H1 (cell line): ENCODE results near the gene RPL12. TPM values are rescaled to one million over a fixed set of nuclear protein-coding genes. Genes with fewer than 3 reads are reported as not detected.

Source experiments
- CTCF ChIA-PET: fragments of 300-600 bp; sonication (Branson Sonifier 250); formaldehyde crosslinking; loops from one replicate; lab custom pipeline; 2021; ENCODE audit not compliant: partially characterized antibody; lab: Charles Lee
- POLR2A ChIA-PET: fragments of 300-600 bp; sonication (Branson Sonifier 250); formaldehyde crosslinking; loops from one replicate; lab custom pipeline; 2021; ENCODE audit warnings: inconsistent platforms; ENCODE audit not compliant: partially characterized antibody; lab: Charles Lee
- DNase-seq, 2 experiments: peaks; one replicate each; pipeline versions ENCODE4 v3.0.0 to v3.0.0-alpha.2; 2010 to 2022; ENCODE audit warnings: low spot score in 2 of 2, low read depth in 1 of 2, mixed read lengths in 1 of 2
- FAIRE-seq: peaks from 2 replicates; lab custom pipeline; 2011; peaks lifted over from hg19 to GRCh38; lab: Jason Lieb, UNC
- H2AFZ ChIP-seq: 2 replicates; pipeline ENCODE4 v1.8.1; 2012; ENCODE audit warnings: low read length, inconsistent platforms
- H2AK5ac ChIP-seq: 2 replicates; pipeline ENCODE4 v1.6.1; 2013; ENCODE audit warnings: low read depth, low read length
- H2BK120ac ChIP-seq: replicated peaks from 2 replicates; pipeline ENCODE3; 2013; ENCODE audit warnings: low read depth, low read length, inconsistent platforms
- H2BK12ac ChIP-seq: 2 replicates; pipeline ENCODE4 v1.6.1; 2013; ENCODE audit warnings: low read depth, low read length
- H2BK15ac ChIP-seq: 2 replicates; pipeline ENCODE4 v1.6.1; 2013; ENCODE audit warnings: low read length
- H2BK20ac ChIP-seq: 2 replicates; pipeline ENCODE4 v1.6.1; 2013; ENCODE audit warnings: low read length
- H2BK5ac ChIP-seq: 2 replicates; pipeline ENCODE4 v1.6.1; 2013; ENCODE audit warnings: low read depth, low read length
- H3K14ac ChIP-seq: 2 replicates; pipeline ENCODE4 v1.6.1; 2013; ENCODE audit warnings: inconsistent platforms; ENCODE audit not compliant: insufficient read length
- H3K18ac ChIP-seq: 2 replicates; pipeline ENCODE4 v1.6.1; 2013; ENCODE audit warnings: low read length; ENCODE audit errors: extremely low read depth
- H3K23ac ChIP-seq: 2 replicates; pipeline ENCODE4 v1.6.1; 2013; ENCODE audit warnings: inconsistent platforms; ENCODE audit not compliant: insufficient read length
- H3K23me2 ChIP-seq: 2 replicates; pipeline ENCODE4 v1.6.1; 2013; ENCODE audit warnings: low read depth, low read length
- H3K27ac ChIP-seq: 2 replicates; pipeline ENCODE4 v1.6.1; 2011; ENCODE audit warnings: low read depth, low read length, inconsistent platforms
- H3K27me3 ChIP-seq, 4 experiments: replicated peaks in 1 of 4; 1 replicate in 1 of 4; 2 replicates in 3 of 4; pipeline versions ENCODE4 v1.6.1 to v1.8.1; 2011 to 2013; ENCODE audit warnings: low read length in 3 of 4, mild to moderate bottlenecking in 3 of 4, inconsistent platforms in 2 of 4, mixed read lengths in 2 of 4, moderate library complexity in 1 of 4; ENCODE audit not compliant: control insufficient read depth in 3 of 4, insufficient read depth in 3 of 4; ENCODE audit errors: extremely low read depth in 1 of 4
- H3K36me3 ChIP-seq, 4 experiments: 2 replicates each; pipeline versions ENCODE4 v1.6.1 to v1.8.1; 2011 to 2013; ENCODE audit warnings: mild to moderate bottlenecking in 4 of 4, low read length in 3 of 4, moderate library complexity in 2 of 4, control low read depth in 1 of 4, inconsistent platforms in 1 of 4; ENCODE audit not compliant: insufficient read depth in 4 of 4, control insufficient read depth in 2 of 4
- H3K4ac ChIP-seq: replicated peaks from 2 replicates; pipeline ENCODE3; 2013; ENCODE audit warnings: low read length, low read depth, mixed read lengths, inconsistent platforms; ENCODE audit not compliant: insufficient read length
- H3K4me1 ChIP-seq, 4 experiments: replicated peaks in 1 of 4; 1 replicate in 1 of 4; 2 replicates in 3 of 4; pipeline versions ENCODE4 v1.6.1 to v1.8.1; 2011 to 2013; ENCODE audit warnings: low read length in 3 of 4, inconsistent platforms in 2 of 4, mixed read lengths in 1 of 4; ENCODE audit not compliant: insufficient read depth in 4 of 4, control insufficient read depth in 3 of 4
- H3K4me2 ChIP-seq, 2 experiments: 2 replicates each; pipeline versions ENCODE4 v1.6.1 to v1.8.1; 2011 to 2013; ENCODE audit warnings: low read depth in 2 of 2, low read length in 2 of 2, control low read depth in 1 of 2, inconsistent platforms in 1 of 2, mild to moderate bottlenecking in 1 of 2; ENCODE audit not compliant: insufficient read depth in 1 of 2
- H3K4me3 ChIP-seq, 4 experiments: fragments of 200-600, 300-600 bp in 1 of 4; sonication (generic), shearing (Covaris generic), sonication (Bioruptor Twin) in 1 of 4; 2 replicates each; pipeline versions ENCODE4 v1.5.1 to v1.8.1; 2011 to 2016; ENCODE audit warnings: low read length in 4 of 4, low read depth in 3 of 4, control low read depth in 2 of 4, inconsistent platforms in 2 of 4, mild to moderate bottlenecking in 2 of 4, mixed read lengths in 1 of 4, moderate library complexity in 1 of 4; ENCODE audit not compliant: insufficient read depth in 2 of 4; ENCODE audit errors: extremely low read depth in 1 of 4
- H3K56ac ChIP-seq: replicated peaks from 2 replicates; pipeline ENCODE3; 2013; ENCODE audit warnings: low read depth, mild to moderate bottlenecking, mixed read lengths, low read length, inconsistent platforms; ENCODE audit not compliant: insufficient read length
- H3K79me1 ChIP-seq: 2 replicates; pipeline ENCODE4 v1.6.1; 2013; ENCODE audit warnings: low read depth, low read length, control low read depth
- H3K79me2 ChIP-seq, 2 experiments: 2 replicates each; pipeline versions ENCODE4 v1.6.1 to v1.8.1; 2012 to 2013; ENCODE audit warnings: low read length in 2 of 2, mild to moderate bottlenecking in 2 of 2, inconsistent platforms in 1 of 2; ENCODE audit not compliant: insufficient read depth in 2 of 2, control insufficient read depth in 1 of 2
- H3K9ac ChIP-seq, 4 experiments: replicated peaks in 1 of 4; 1 replicate in 1 of 4; 2 replicates in 3 of 4; pipeline versions ENCODE4 v1.6.1 to v1.8.1; 2011 to 2013; ENCODE audit warnings: low read depth in 3 of 4, low read length in 3 of 4, control low read depth in 2 of 4, mild to moderate bottlenecking in 2 of 4, moderate library complexity in 2 of 4, inconsistent platforms in 1 of 4; ENCODE audit errors: extremely low read depth in 1 of 4
- H3K9me3 ChIP-seq, 2 experiments: 2 replicates each; pipeline versions ENCODE4 v1.6.1 to v1.8.1; 2012 to 2013; ENCODE audit warnings: mild to moderate bottlenecking in 2 of 2, moderate library complexity in 2 of 2, control low read depth in 1 of 2, inconsistent platforms in 1 of 2, low read depth in 1 of 2, low read length in 1 of 2, mixed read lengths in 1 of 2; ENCODE audit not compliant: insufficient read depth in 2 of 2
- H4K20me1 ChIP-seq, 2 experiments: replicated peaks in 1 of 2; 2 replicates each; pipeline versions ENCODE3 to v1.8.1; 2011 to 2013; ENCODE audit warnings: inconsistent platforms in 2 of 2, low read length in 2 of 2, mild to moderate bottlenecking in 1 of 2; ENCODE audit not compliant: insufficient read depth in 2 of 2, control insufficient read depth in 1 of 2
- H4K5ac ChIP-seq: 2 replicates; pipeline ENCODE4 v1.6.1; 2013; ENCODE audit warnings: low read length, low read depth, mixed read lengths, inconsistent platforms; ENCODE audit not compliant: insufficient read length
- H4K8ac ChIP-seq: 2 replicates; pipeline ENCODE4 v1.8.0; 2013; ENCODE audit warnings: mild to moderate bottlenecking, moderate library complexity, low read length, inconsistent platforms; ENCODE audit not compliant: insufficient read depth; ENCODE audit errors: extremely low read depth
- H4K91ac ChIP-seq: replicated peaks from 2 replicates; pipeline ENCODE3; 2013; ENCODE audit warnings: low read length, mixed read lengths, inconsistent platforms; ENCODE audit not compliant: insufficient read length
- ASH2L ChIP-seq: fragments of 200-600, 300-600 bp; sonication (generic); IDR thresholded peaks from one replicate; pipeline ENCODE4 v1.7.1; 2017; ENCODE audit warnings: low read length
- CBX5 ChIP-seq: fragments of 300-800, 300-1000 bp; sonication (generic); IDR thresholded peaks from 2 replicates; pipeline ENCODE4 v1.7.1; 2016; ENCODE audit warnings: antibody characterized with exemption, low read length, low read depth
- GTF2F1 ChIP-seq: IDR thresholded peaks from 2 replicates; pipeline ENCODE4 v1.6.1; 2012; ENCODE audit warnings: low read depth, low read length, improper control_type of control experiment, borderline replicate concordance
- HDAC6 ChIP-seq: IDR thresholded peaks from one replicate; pipeline ENCODE4 v1.7.1; 2012; ENCODE audit warnings: low read depth, mild to moderate bottlenecking, inconsistent platforms, low read length, moderate library complexity
- JUND ChIP-seq: IDR thresholded peaks from 2 replicates; pipeline ENCODE4 v1.6.1; 2011; ENCODE audit warnings: mild to moderate bottlenecking, improper control_type of control experiment, low read length
- POLR2A ChIP-seq, 2 experiments: IDR thresholded peaks; 1 replicate in 1 of 2; 2 replicates in 1 of 2; pipeline ENCODE4 v1.6.1; 2011; ENCODE audit warnings: low read depth in 2 of 2, low read length in 2 of 2, mild to moderate bottlenecking in 2 of 2; ENCODE audit errors: control extremely low read depth in 1 of 2
- RAD21 ChIP-seq, 2 experiments: IDR thresholded peaks in 1 of 2; conservative IDR thresholded peaks in 1 of 2; 2 replicates each; pipeline ENCODE4 v1.6.1; 2011; ENCODE audit warnings: low read depth in 2 of 2, low read length in 2 of 2, improper control_type of control experiment in 1 of 2, inconsistent platforms in 1 of 2, mild to moderate bottlenecking in 1 of 2, moderate library complexity in 1 of 2
- SP1 ChIP-seq: IDR thresholded peaks from 2 replicates; pipeline ENCODE4 v1.6.1; 2011; ENCODE audit warnings: low read depth, low read length
- TCF12 ChIP-seq: IDR thresholded peaks from 2 replicates; pipeline ENCODE4 v1.6.1; 2011; ENCODE audit warnings: low read depth, mild to moderate bottlenecking, low read length
- ZNF274 ChIP-seq: IDR thresholded peaks from 2 replicates; pipeline ENCODE4 v1.7.0; 2012; ENCODE audit warnings: low read length, borderline replicate concordance; ENCODE audit errors: extremely low read depth
- WGBS, 2 experiments: shearing (Covaris generic) in 1 of 2; methylation state at CpG; one replicate each; pipeline versions ENCODE4 v1.1.6 to v1.1.7; 2013 to 2015; ENCODE audit warnings: low lambda C conversion rate in 2 of 2, mixed read lengths in 2 of 2, inconsistent platforms in 1 of 2, low coverage in 1 of 2, missing lambda C conversion rate in 1 of 2; ENCODE audit not compliant: insufficient replicate concordance in 2 of 2, insufficient coverage in 1 of 2, insufficient read length in 1 of 2; ENCODE audit errors: extremely low coverage in 1 of 2, missing lambda C conversion rate in 1 of 2; 5-methylcytosine and 5-hydroxymethylcytosine counted together
- polyA plus RNA-seq, 7 experiments: library from polyadenylated mRNA; depleted of rRNA in 3 of 7; stranded (reverse) in 5 of 7; unstranded in 2 of 7; fragments of >200 nt in 5 of 7; fragments of 200-250 nt in 2 of 7; gene quantifications; 1 replicate in 5 of 7; 2 replicates in 1 of 7; 4 replicates in 1 of 7; pipeline versions ENCODE4 v1.2.1 to v1.2.3, GENCODE V29; 2011 to 2013; ENCODE audit warnings: missing spikeins in 2 of 7, mixed read lengths in 2 of 7
- total RNA-seq: library from RNA; stranded (reverse); fragmentation: NEBNext Ultra II Directional; extraction: Animal tissue kit (Norgen Biotek cat#: 25700); gene quantifications from 2 replicates; pipeline ENCODE4 v1.2.1, GENCODE V29; 2021
- TF ChIP-seq, protein P1 (sequence below), 3 experiments: IDR thresholded peaks; 1 replicate in 2 of 3; 2 replicates in 1 of 3; pipeline versions ENCODE4 v1.5.1 to v1.6.1; 2011; ENCODE audit warnings: low read length in 3 of 3, mild to moderate bottlenecking in 3 of 3, inconsistent platforms in 2 of 3, low read depth in 1 of 3, moderate library complexity in 1 of 3; ENCODE audit not compliant: insufficient read depth in 1 of 3; ENCODE audit errors: control extremely low read depth in 1 of 3

RPL12 gene
- total and polyA plus RNA-seq, 2 of the 8 experiments (the other 6 are each of a cell fraction or from before 2014, with no cell fraction given), result 1,993 to 4,892 TPM

DNA sequence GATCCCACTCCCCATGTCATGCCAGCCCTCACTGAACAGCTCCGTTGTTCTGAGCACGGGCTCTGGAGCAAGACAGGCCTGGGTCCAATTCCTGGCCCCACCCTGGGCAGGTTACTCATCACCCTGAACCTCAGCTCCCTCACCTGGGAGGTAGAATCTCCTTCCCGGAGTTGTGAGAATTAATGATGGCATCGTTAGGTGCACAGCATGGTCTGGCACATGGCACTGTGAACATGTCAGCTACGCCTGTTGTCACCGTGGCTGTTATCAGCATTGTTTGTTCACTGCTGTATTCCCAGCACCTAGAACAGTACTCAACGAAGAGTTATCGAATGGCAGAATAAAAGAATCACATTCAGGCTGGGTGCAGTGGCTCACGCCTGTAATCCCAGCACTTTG is 43.1 kb upstream of the RPL12 start:
- H3K36me3 ChIP-seq, result peaks cover 3 to 7% (median 5%) of the 10 kb centered on the region in 4 experiments; a peak in 4 of 8 replicates
- no peaks in the 10 kb centered on the region for H3K9me3 ChIP-seq
- no peak overlapping the region for H3K18ac ChIP-seq
- WGBS, 2 experiments, result 93% methylated on average over 9 of the region's 9 CpGs; no CpG with 5 or more reads in 1 of the 2 experiments
- H2BK20ac ChIP-seq, result no peak overlapping the region
- H3K14ac ChIP-seq, result no peak overlapping the region
- H3K23me2 ChIP-seq, result no peaks in the 10 kb centered on the region
- CTCF ChIA-PET, result interaction anchor here (0.9 to 6.9 kb wide), 6 partner anchors 9 to 95 kb away, joined by 3 to 78 read pairs (median 4); no protein-coding TSS in a partner anchor
- FAIRE-seq (no peak), DNase-seq (no peak)
- POLR2A ChIA-PET, result interaction anchor here (1.2 kb wide), 1 partner anchor 43 kb away, joined by 7 read pairs; the partner anchor contains the start of genes LRSAM1 and RPL12
- no peak overlapping the region for H4K5ac ChIP-seq
- no peak overlapping the region for H3K56ac ChIP-seq
- H3K4me1 ChIP-seq, result peaks cover 0 to 4% (median 2%) of the 10 kb centered on the region in 4 experiments; a peak in 5 of 7 replicates
- H2BK120ac ChIP-seq, result no peak overlapping the region
- no peak overlapping the region for H2BK5ac ChIP-seq
- no peak overlapping the region for H3K4ac ChIP-seq
- H3K27ac ChIP-seq, result no peak overlapping the region
- no peaks in the 10 kb centered on the region for H3K79me1 ChIP-seq
- H3K23ac ChIP-seq, result no peak overlapping the region
- no peak overlapping the region for H2AFZ ChIP-seq
- no peak overlapping the region for H3K4me3 ChIP-seq
- no peak overlapping the region for H4K91ac ChIP-seq
- H2BK15ac ChIP-seq, result no peak overlapping the region
- H3K79me2 ChIP-seq, result no peaks in the 10 kb centered on the region
- no peak overlapping the region for H2AK5ac ChIP-seq
- no peak overlapping the region for H3K4me2 ChIP-seq
- H4K8ac ChIP-seq, result no peak overlapping the region
- no peaks in the 10 kb centered on the region for H3K27me3 ChIP-seq
- H4K20me1 ChIP-seq, result peaks cover 0 to 1% of the 10 kb centered on the region in 2 experiments
- no peak overlapping the region for H2BK12ac ChIP-seq
- H3K9ac ChIP-seq, result no peak overlapping the region
- TF ChIP-seq, protein P1, sequence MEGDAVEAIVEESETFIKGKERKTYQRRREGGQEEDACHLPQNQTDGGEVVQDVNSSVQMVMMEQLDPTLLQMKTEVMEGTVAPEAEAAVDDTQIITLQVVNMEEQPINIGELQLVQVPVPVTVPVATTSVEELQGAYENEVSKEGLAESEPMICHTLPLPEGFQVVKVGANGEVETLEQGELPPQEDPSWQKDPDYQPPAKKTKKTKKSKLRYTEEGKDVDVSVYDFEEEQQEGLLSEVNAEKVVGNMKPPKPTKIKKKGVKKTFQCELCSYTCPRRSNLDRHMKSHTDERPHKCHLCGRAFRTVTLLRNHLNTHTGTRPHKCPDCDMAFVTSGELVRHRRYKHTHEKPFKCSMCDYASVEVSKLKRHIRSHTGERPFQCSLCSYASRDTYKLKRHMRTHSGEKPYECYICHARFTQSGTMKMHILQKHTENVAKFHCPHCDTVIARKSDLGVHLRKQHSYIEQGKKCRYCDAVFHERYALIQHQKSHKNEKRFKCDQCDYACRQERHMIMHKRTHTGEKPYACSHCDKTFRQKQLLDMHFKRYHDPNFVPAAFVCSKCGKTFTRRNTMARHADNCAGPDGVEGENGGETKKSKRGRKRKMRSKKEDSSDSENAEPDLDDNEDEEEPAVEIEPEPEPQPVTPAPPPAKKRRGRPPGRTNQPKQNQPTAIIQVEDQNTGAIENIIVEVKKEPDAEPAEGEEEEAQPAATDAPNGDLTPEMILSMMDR (IDR thresholded peaks at IDR 0.05; ENCODE audit: control extremely low read depth in 1 of 3, insufficient read depth in 1 of 3, low read depth in 1 of 3, low read length in 3 of 3), result no peak
- TF ChIP-seq HDAC6, result no peak
- no peak for TF ChIP-seq RAD21 (IDR thresholded peaks at IDR 0.05 in 1 of 2, conservative IDR thresholded peaks at IDR 0.05 in 1 of 2; ENCODE audit: low read depth in 2 of 2, low read length in 2 of 2)
- TF ChIP-seq CBX5, result no peak
- no peak for TF ChIP-seq ASH2L
- TF ChIP-seq JUND, result no peak
- TF ChIP-seq TCF12, result no peak
- TF ChIP-seq SP1, result no peak
- TF ChIP-seq GTF2F1, result no peak
- TF ChIP-seq POLR2A (IDR thresholded peaks at IDR 0.05; ENCODE audit: control extremely low read depth in 1 of 2, low read depth in 2 of 2, low read length in 2 of 2), result no peak
- no peak for TF ChIP-seq ZNF274
